Breast epithelium (tissue), 4 donors: ENCODE data around the gene ADPRS. TPM values are rescaled to one million over a fixed set of nuclear protein-coding genes. Genes with fewer than 3 reads are reported as not detected.

ENCODE experiments used
- DNase-seq, 2 donors: peaks; one replicate each; pipeline ENCODE4 v3.0.0-alpha.2; 2019; ENCODE audit warnings: low spot score in 2 of 2
- H3K27ac ChIP-seq, 2 donors: fragments of 200-600 bp; sonication (generic) in 1 of 2; one replicate each; pipeline ENCODE4 v1.5.1; 2016 to 2019; ENCODE audit warnings: mild to moderate bottlenecking in 1 of 2
- H3K27me3 ChIP-seq, 2 donors: fragments of 200-600 bp; sonication (generic) in 1 of 2; one replicate each; pipeline versions ENCODE4 v1.5.1 to v1.6.0; 2017 to 2019; ENCODE audit warnings: control low read depth in 1 of 2, mild to moderate bottlenecking in 1 of 2
- H3K36me3 ChIP-seq: fragments of 200-600 bp; one replicate; pipeline ENCODE4 v1.5.1; 2019
- H3K4me1 ChIP-seq, 2 donors: fragments of 200-600 bp; sonication (generic); one replicate each; pipeline ENCODE4 v1.5.1; 2016 to 2019; ENCODE audit warnings: control low read depth in 1 of 2
- H3K4me3 ChIP-seq, 3 donors: fragments of 200-600 bp; sonication (generic); 1 replicate in 2 of 3; 2 replicates in 1 of 3; pipeline ENCODE4 v1.5.1; 2016 to 2019; ENCODE audit warnings: mild to moderate bottlenecking in 3 of 3, moderate library complexity in 2 of 3
- H3K9me3 ChIP-seq, 2 donors: fragments of 200-600 bp; sonication (generic) in 1 of 2; one replicate each; pipeline ENCODE4 v1.5.1; 2016 to 2019; ENCODE audit warnings: control low read depth in 1 of 2
- POLR2A ChIP-seq: fragments of 450-650 bp; IDR thresholded peaks from one replicate; pipeline ENCODE4 v1.6.1; 2016; ENCODE audit warnings: antibody characterized with exemption, mild to moderate bottlenecking, moderate library complexity
- POLR2AphosphoS5 ChIP-seq, 3 donors: sonication (generic); formaldehyde crosslinking; IDR thresholded peaks; one replicate each; pipeline ENCODE4 v1.6.1; 2017; ENCODE audit warnings: antibody characterized with exemption in 3 of 3
- intact Hi-C: fragments of 100-400 bp; cut with DNase I; formaldehyde crosslinking; loops from one replicate; pipeline ENCODE4 v1.15.1; 2023; ENCODE audit warnings: low total_unique reads
- total RNA-seq, 3 donors: library from RNA; depleted of rRNA; stranded (reverse); fragments of >200 nt; gene quantifications; one replicate each; pipeline ENCODE4 v1.1.0, GENCODE V29; 2016
- TF ChIP-seq, protein P1 (sequence below), 3 donors: fragments of 450-650 bp; IDR thresholded peaks; one replicate each; pipeline ENCODE4 v1.5.1; 2016 to 2017; ENCODE audit warnings: antibody characterized with exemption in 3 of 3, mild to moderate bottlenecking in 3 of 3, moderate library complexity in 3 of 3

The ADPRS gene
- total RNA-seq, 3 donors from 2014 or later = 26.2 to 48.7 (median 39.7) TPM

GRCh38 chr1:36084497-36085115 is 4.1 kb upstream of the ADPRS start:
- no peaks in the 10 kb centered on the region for H3K36me3 ChIP-seq
- peak overlapping the region; percentile 47 to 76 (median 66) for H3K4me3 ChIP-seq
- intact Hi-C loops = no loop called here
- H3K27me3 ChIP-seq = no peaks in the 10 kb centered on the region
- no peaks in the 10 kb centered on the region for H3K9me3 ChIP-seq
- peaks cover under 1 to 8% of the 10 kb centered on the region in 2 donors for H3K4me1 ChIP-seq
- TF ChIP-seq, protein P1, sequence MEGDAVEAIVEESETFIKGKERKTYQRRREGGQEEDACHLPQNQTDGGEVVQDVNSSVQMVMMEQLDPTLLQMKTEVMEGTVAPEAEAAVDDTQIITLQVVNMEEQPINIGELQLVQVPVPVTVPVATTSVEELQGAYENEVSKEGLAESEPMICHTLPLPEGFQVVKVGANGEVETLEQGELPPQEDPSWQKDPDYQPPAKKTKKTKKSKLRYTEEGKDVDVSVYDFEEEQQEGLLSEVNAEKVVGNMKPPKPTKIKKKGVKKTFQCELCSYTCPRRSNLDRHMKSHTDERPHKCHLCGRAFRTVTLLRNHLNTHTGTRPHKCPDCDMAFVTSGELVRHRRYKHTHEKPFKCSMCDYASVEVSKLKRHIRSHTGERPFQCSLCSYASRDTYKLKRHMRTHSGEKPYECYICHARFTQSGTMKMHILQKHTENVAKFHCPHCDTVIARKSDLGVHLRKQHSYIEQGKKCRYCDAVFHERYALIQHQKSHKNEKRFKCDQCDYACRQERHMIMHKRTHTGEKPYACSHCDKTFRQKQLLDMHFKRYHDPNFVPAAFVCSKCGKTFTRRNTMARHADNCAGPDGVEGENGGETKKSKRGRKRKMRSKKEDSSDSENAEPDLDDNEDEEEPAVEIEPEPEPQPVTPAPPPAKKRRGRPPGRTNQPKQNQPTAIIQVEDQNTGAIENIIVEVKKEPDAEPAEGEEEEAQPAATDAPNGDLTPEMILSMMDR (IDR thresholded peaks at IDR 0.05) = no peak
- TF ChIP-seq POLR2A (no peak), POLR2AphosphoS5 (IDR thresholded peaks at IDR 0.05) (no peak)
- DNase-seq = no peak
- H3K27ac ChIP-seq = peak overlapping the region; percentile 36 to 48

- TF ChIP-seq POLR2AphosphoS5 (IDR thresholded peaks at IDR 0.05) = no peak
- TF ChIP-seq, protein P1 (IDR thresholded peaks at IDR 0.05) = no peak
- TF ChIP-seq POLR2A = no peak
- Histone ChIP-seq H3K4me3 (peak overlapping the region in 1 of 3 donors; percentile 76), H3K4me1 (peaks cover 6 to 12% of the 10 kb centered on the region in 2 donors), H3K9me3 (no peaks in the 10 kb centered on the region), H3K27me3 (no peaks in the 10 kb centered on the region), H3K36me3 (no peaks in the 10 kb centered on the region), H3K27ac (no peak overlapping the region)
- no peak for DNase-seq
- intact Hi-C loops = no loop called here
These were observed 3.6 kb upstream of the ADPRS start for GRCh38 chr1:36085126-36085525.

DNA sequence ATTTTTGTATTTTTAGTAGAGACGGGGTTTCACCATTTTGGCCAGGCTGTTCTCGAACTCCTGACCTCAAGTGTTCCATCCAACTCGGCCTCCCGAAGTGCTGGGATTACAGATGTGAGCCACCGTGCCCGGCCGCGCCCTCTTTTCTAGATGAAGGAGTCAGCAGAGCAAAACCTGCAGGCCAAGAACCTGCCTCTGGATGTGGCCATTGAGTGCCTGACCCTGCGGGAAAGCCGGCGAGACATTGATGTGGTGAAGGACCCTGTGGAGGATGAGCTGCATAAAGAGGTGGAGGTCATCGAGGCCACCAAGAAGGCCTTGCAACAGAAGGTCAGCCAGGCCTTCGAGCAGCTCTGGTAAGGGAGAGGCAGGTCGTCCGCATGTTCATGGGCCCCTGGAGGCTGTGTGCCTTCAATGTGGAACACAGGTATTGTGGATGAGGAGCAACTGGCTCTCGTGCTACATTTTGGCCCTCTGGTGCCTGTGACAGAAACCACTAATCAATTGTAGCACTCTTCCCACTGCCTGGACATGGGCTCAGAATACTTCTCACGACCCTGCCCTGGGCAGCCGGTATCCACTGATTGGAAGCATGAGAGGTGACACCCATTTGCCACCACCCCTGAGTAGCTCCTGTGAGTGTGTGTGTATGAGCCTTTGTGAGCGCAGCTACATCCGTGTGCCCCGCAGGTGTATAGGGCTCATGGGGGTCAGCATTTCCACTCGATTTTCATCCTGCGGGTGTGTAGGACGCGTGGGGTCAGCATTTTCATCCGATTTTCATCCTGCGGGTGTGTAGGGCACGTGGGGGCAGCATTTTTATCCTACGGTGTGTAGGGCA is 2.8 kb upstream of the ADPRS start:
- Histone ChIP-seq H3K36me3 (no peaks in the 10 kb centered on the region), H3K27me3 (no peaks in the 10 kb centered on the region), H3K4me1 (peaks cover 6 to 12% of the 10 kb centered on the region in 2 donors), H3K4me3 (no peak overlapping the region), H3K27ac (no peak overlapping the region), H3K9me3 (no peaks in the 10 kb centered on the region)
- intact Hi-C loops = no loop called here
- DNase-seq = no peak
- no peak for TF ChIP-seq POLR2AphosphoS5 (IDR thresholded peaks at IDR 0.05)
- TF ChIP-seq POLR2A = no peak
- TF ChIP-seq, protein P1 (IDR thresholded peaks at IDR 0.05) = no peak

DNA sequence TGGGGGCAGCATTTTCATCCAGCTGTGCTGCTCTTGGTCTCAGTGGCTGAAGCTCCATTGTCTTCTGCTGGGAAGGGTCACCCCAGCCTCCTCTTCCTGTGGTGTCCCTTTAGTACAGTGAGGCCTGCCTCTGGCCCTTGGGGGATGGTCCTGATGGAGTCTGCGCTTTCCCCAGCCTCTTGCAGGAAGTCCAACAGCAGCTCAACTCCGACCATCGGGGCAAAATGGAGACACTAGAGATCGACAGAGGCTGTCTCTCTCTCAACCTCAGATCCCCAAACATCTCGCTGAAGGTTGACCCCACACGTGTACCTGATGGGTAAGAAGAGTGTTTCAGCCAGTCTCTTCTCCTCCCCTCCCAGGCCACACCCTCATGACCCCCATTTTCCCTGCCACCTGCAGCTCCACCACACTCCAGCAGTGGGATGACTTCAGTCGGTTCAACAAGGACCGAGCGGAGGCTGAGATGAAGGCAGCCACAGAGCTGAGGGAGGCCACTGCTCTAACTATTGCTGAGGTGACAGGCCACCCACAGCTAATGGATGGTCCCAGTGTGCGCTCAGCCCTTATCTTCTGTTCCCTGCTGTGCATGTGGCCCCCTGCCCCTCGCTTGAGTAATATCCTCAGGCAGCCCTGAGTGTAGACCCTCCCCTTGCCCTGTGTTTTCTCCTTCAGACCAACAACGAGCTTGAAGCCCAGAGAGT is 2.0 kb upstream of the ADPRS start:
- intact Hi-C loops = no loop called here
- TF ChIP-seq POLR2AphosphoS5 (IDR thresholded peaks at IDR 0.05) (no peak), POLR2A (no peak)
- TF ChIP-seq, protein P1 (IDR thresholded peaks at IDR 0.05) = no peak
- no peaks in the 10 kb centered on the region for H3K27me3 ChIP-seq
- no peaks in the 10 kb centered on the region for H3K36me3 ChIP-seq
- H3K4me3 ChIP-seq = no peak overlapping the region
- H3K27ac ChIP-seq = no peak overlapping the region
- no peaks in the 10 kb centered on the region for H3K9me3 ChIP-seq
- peaks cover 6 to 12% of the 10 kb centered on the region in 2 donors for H3K4me1 ChIP-seq
- no peak for DNase-seq
